Endodermal cell (in vitro differentiated cells): ENCODE data around the gene S100A2. TPM values are rescaled to one million over a fixed set of nuclear protein-coding genes. Genes with fewer than 3 reads are reported as not detected.
A peak's percentile ranks its signal among the peaks of the same experiment; 100 is the strongest.
"Not testable (repeated sequence)": the region's sequence is repeated elsewhere in the genome, so short reads cannot be mapped to it uniquely, and the experiment has no call there.

Source experiments
- DNase-seq: peaks from one replicate; pipeline ENCODE4 v3.0.0-alpha.2; 2017
- H3K27ac ChIP-seq: 2 replicates; pipeline ENCODE4 v1.5.1; 2013; ENCODE audit warnings: mild to moderate bottlenecking, low read depth, low read length, moderate library complexity
- H3K27me3 ChIP-seq: 2 replicates; pipeline ENCODE4 v1.6.1; 2013; ENCODE audit warnings: mild to moderate bottlenecking, low read length, moderate library complexity; ENCODE audit not compliant: insufficient read depth, control insufficient read depth, poor library complexity, severe bottlenecking
- H3K36me3 ChIP-seq: 2 replicates; pipeline ENCODE4 v1.7.0; 2013; ENCODE audit warnings: mild to moderate bottlenecking, low read length, moderate library complexity; ENCODE audit not compliant: control insufficient read depth, insufficient read depth
- H3K4me1 ChIP-seq: one replicate; pipeline ENCODE4 v1.7.0; 2013; ENCODE audit warnings: low read length; ENCODE audit not compliant: control insufficient read depth, insufficient read depth
- H3K4me3 ChIP-seq: 2 replicates; pipeline ENCODE4 v1.5.1; 2013; ENCODE audit warnings: mild to moderate bottlenecking, low read length, moderate library complexity
- H3K9ac ChIP-seq: 2 replicates; pipeline ENCODE4 v1.6.1; 2013; ENCODE audit warnings: mild to moderate bottlenecking, low read length, moderate library complexity; ENCODE audit not compliant: poor library complexity, severe bottlenecking; ENCODE audit errors: extremely low read depth
- H3K9me3 ChIP-seq: 2 replicates; pipeline ENCODE4 v1.6.1; 2013; ENCODE audit warnings: mild to moderate bottlenecking, low read length, moderate library complexity; ENCODE audit not compliant: control insufficient read depth
- H3K27ac Mint-ChIP-seq: 2 replicates; pipeline ENCODE4 v1.8.0; 2020; ENCODE audit warnings: mixed read lengths
- H3K27me3 Mint-ChIP-seq: 2 replicates; pipeline ENCODE4 v1.8.0; 2021; ENCODE audit warnings: mild to moderate bottlenecking, mixed read lengths; ENCODE audit not compliant: insufficient read depth
- H3K36me3 Mint-ChIP-seq: 2 replicates; pipeline ENCODE4 v1.8.0; 2020; ENCODE audit warnings: low read depth, mixed read lengths
- H3K4me1 Mint-ChIP-seq: 2 replicates; pipeline ENCODE4 v1.8.0; 2020; ENCODE audit warnings: mixed read lengths
- H3K4me3 Mint-ChIP-seq: 2 replicates; pipeline ENCODE4 v1.8.0; 2020; ENCODE audit warnings: mild to moderate bottlenecking, moderate library complexity, mixed read lengths
- H3K9me3 Mint-ChIP-seq: 2 replicates; pipeline ENCODE4 v1.8.0; 2020; ENCODE audit warnings: mild to moderate bottlenecking, mixed read lengths
- WGBS, 2 experiments: methylation state at CpG; one replicate each; pipeline versions ENCODE4 v1.1.5 to v1.1.7; 2013; ENCODE audit warnings: missing lambda C conversion rate in 2 of 2, mixed read lengths in 1 of 2; ENCODE audit not compliant: insufficient coverage in 1 of 2, insufficient read length in 1 of 2; 5-methylcytosine and 5-hydroxymethylcytosine counted together
- total RNA-seq, 2 donors: library from RNA; stranded (reverse); fragmentation: NEBNext Ultra II Directional in 1 of 2; extraction: Animal tissue kit (Norgen Biotek cat#: 25700) in 1 of 2; gene quantifications; 2 replicates in 1 of 2; 3 replicates in 1 of 2; pipeline ENCODE4 v1.2.1, GENCODE V29; 2021
- TF ChIP-seq, protein P1 (sequence below): fragments of 200-600 bp; sonication (generic); conservative IDR thresholded peaks from 2 replicates; pipeline ENCODE4 v1.5.0; 2021; ENCODE audit warnings: antibody characterized with exemption, mild to moderate bottlenecking

S100A2 gene
- total RNA-seq, 2 donors from 2014 or later: 0.92 to 3.1 TPM

GRCh38 chr1:153563991-153564390 is 1.7 kb downstream of the S100A2 start:
- Mint-ChIP-seq H3K36me3 (no peaks in the 10 kb centered on the region), H3K4me3 (no peak overlapping the region), H3K9me3 (no peaks in the 10 kb centered on the region), H3K4me1 (peaks cover 27% of the 10 kb centered on the region), H3K27ac (no peak overlapping the region), H3K27me3 (no peaks in the 10 kb centered on the region)
- Histone ChIP-seq H3K27ac (no peak overlapping the region), H3K9ac (no peak overlapping the region), H3K4me3 (no peak overlapping the region), H3K27me3 (no peaks in the 10 kb centered on the region), H3K9me3 (no peaks in the 10 kb centered on the region), H3K36me3 (no peaks in the 10 kb centered on the region), H3K4me1 (peaks cover 11% of the 10 kb centered on the region)
- WGBS, 2 experiments: 83 to 93% methylated on average over 6 to 7 of the region's 7 CpGs
- peak; percentile 50 for DNase-seq
- TF ChIP-seq, protein P1, sequence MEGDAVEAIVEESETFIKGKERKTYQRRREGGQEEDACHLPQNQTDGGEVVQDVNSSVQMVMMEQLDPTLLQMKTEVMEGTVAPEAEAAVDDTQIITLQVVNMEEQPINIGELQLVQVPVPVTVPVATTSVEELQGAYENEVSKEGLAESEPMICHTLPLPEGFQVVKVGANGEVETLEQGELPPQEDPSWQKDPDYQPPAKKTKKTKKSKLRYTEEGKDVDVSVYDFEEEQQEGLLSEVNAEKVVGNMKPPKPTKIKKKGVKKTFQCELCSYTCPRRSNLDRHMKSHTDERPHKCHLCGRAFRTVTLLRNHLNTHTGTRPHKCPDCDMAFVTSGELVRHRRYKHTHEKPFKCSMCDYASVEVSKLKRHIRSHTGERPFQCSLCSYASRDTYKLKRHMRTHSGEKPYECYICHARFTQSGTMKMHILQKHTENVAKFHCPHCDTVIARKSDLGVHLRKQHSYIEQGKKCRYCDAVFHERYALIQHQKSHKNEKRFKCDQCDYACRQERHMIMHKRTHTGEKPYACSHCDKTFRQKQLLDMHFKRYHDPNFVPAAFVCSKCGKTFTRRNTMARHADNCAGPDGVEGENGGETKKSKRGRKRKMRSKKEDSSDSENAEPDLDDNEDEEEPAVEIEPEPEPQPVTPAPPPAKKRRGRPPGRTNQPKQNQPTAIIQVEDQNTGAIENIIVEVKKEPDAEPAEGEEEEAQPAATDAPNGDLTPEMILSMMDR: no peak

- Mint-ChIP-seq H3K4me3 (no peak overlapping the region), H3K36me3 (no peaks in the 10 kb centered on the region), H3K27ac (no peak overlapping the region), H3K9me3 (no peaks in the 10 kb centered on the region), H3K4me1 (peaks cover 23% of the 10 kb centered on the region), H3K27me3 (no peaks in the 10 kb centered on the region)
- TF ChIP-seq, protein P1: no peak
- H3K27ac ChIP-seq: no peak overlapping the region
- H3K9ac ChIP-seq: no peak overlapping the region
- H3K4me3 ChIP-seq: no peak overlapping the region
- H3K36me3 ChIP-seq: no peaks in the 10 kb centered on the region
- peaks cover 11% of the 10 kb centered on the region for H3K4me1 ChIP-seq
- DNase-seq: no peak
- H3K9me3 ChIP-seq: no peaks in the 10 kb centered on the region
- 93 to 100% methylated on average over 2 to 6 of the region's 6 CpGs for WGBS, 2 experiments
- no peaks in the 10 kb centered on the region for H3K27me3 ChIP-seq
Measured at GRCh38 chr1:153563483-153563901, 2.2 kb downstream of the S100A2 start.

- H3K36me3 Mint-ChIP-seq, H3K36me3 ChIP-seq, DNase-seq, H3K27me3 ChIP-seq, H3K9me3 Mint-ChIP-seq, H3K27ac Mint-ChIP-seq, H3K9ac ChIP-seq, H3K27ac ChIP-seq, H3K9me3 ChIP-seq, H3K27me3 Mint-ChIP-seq, H3K4me3 ChIP-seq, H3K4me1 ChIP-seq, H3K4me3 Mint-ChIP-seq: not testable (repeated sequence)
- WGBS, 2 experiments: 94 to 100% methylated on average over 3 of the region's 3 CpGs
- H3K4me1 Mint-ChIP-seq: peaks cover 12% of the 10 kb centered on the region
Measured at GRCh38 chr1:153562021-153562420, 3.6 kb downstream of the S100A2 start.

DNA sequence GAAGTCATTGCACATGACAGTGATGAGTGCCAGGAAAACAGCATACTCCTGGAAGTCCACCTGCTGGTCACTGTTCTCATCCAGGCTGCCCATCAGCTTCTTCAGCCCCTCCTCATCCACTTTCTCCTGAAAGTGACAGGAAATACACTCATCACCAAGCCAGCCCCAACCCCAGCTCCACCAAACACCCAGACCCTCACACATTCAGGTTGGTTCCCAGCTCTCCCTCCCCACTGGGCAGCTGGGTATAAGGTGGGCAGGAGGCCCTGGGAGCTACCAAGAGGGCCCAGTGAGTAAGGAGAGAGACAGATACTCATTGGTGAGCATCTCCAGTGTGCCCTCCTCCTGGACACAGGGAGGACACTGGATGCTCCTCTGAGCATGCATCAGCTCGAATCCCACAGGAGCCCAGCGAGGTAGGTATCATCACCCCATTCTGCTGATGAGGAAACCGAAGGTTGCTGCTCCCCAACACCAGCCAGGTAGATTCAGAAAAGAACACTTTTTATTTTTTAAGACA is 4.1 kb downstream of the S100A2 start:
- H3K27ac Mint-ChIP-seq: no peak overlapping the region

More for the DNA sequence above, 4.1 kb downstream of the S100A2 start:
- Mint-ChIP-seq H3K4me3 (no peak overlapping the region), H3K36me3 (no peaks in the 10 kb centered on the region), H3K9me3 (no peaks in the 10 kb centered on the region), H3K4me1 (peaks cover 7% of the 10 kb centered on the region), H3K27me3 (no peaks in the 10 kb centered on the region)
- DNase-seq: no peak
- no peak overlapping the region for H3K4me3 ChIP-seq
- H3K9me3 ChIP-seq: no peaks in the 10 kb centered on the region
- peaks cover 2% of the 10 kb centered on the region for H3K4me1 ChIP-seq
- 92 to 100% methylated on average over 3 of the region's 3 CpGs for WGBS, 2 experiments
- no peaks in the 10 kb centered on the region for H3K27me3 ChIP-seq
- no peaks in the 10 kb centered on the region for H3K36me3 ChIP-seq
- H3K9ac ChIP-seq: no peak overlapping the region
- H3K27ac ChIP-seq: no peak overlapping the region
- TF ChIP-seq, protein P1: no peak
